Caco-2 (cell line): ENCODE data around the gene EQTN. TPM values are rescaled to one million over a fixed set of nuclear protein-coding genes. Genes with fewer than 3 reads are reported as not detected.

Experiments
- BruUV-seq: library from RNA; stranded (reverse); fragments of 400-500 nt; replicated peaks from 2 replicates; lab custom pipeline; 2021; lab: Mats Ljungman, UMichigan
- CTCF ChIA-PET: fragments of 300-600 bp; sonication (Branson Sonifier 250); formaldehyde crosslinking; loops from one replicate; lab custom pipeline; 2022; ENCODE audit warnings: antibody characterized with exemption; lab: Charles Lee
- POLR2A ChIA-PET: fragments of 300-600 bp; sonication (Branson Sonifier 250); formaldehyde crosslinking; loops from one replicate; lab custom pipeline; 2022; ENCODE audit warnings: antibody characterized with exemption; lab: Charles Lee
- DNase-seq, 2 experiments: peaks; one replicate each; pipeline versions ENCODE4 v3.0.0 to v3.0.0-alpha.2; 2020 to 2022
- H3K27me3 ChIP-seq: replicated peaks from 2 replicates; pipeline ENCODE4 v1.6.0; 2011; ENCODE audit warnings: low read length; ENCODE audit not compliant: control insufficient read depth, insufficient read depth
- H3K36me3 ChIP-seq: 2 replicates; pipeline ENCODE4 v1.5.1; 2011; ENCODE audit warnings: low read length; ENCODE audit not compliant: control insufficient read depth, insufficient read depth
- H3K4me1 ChIP-seq: fragments of 250-450 bp; sonication (Bioruptor Pico); 2 replicates; pipeline ENCODE4 v1.5.1; 2020; ENCODE audit warnings: mild to moderate bottlenecking
- H3K4me3 ChIP-seq: 2 replicates; pipeline ENCODE4 v1.5.1; 2011; ENCODE audit warnings: low read depth, mild to moderate bottlenecking, control low read depth, low read length
- H3K9me3 ChIP-seq: fragments of 250-450 bp; sonication (Bioruptor Pico); 2 replicates; pipeline ENCODE4 v1.5.1; 2020; ENCODE audit warnings: mild to moderate bottlenecking, moderate library complexity
- H3K27ac Mint-ChIP-seq: one replicate; pipeline ENCODE4 v1.8.0; 2022; ENCODE audit warnings: mixed read lengths; ENCODE audit not compliant: unreplicated experiment
- H3K27me3 Mint-ChIP-seq: one replicate; pipeline ENCODE4 v1.8.0; 2022; ENCODE audit warnings: mixed read lengths; ENCODE audit not compliant: insufficient read depth, unreplicated experiment
- H3K36me3 Mint-ChIP-seq: one replicate; pipeline ENCODE4 v1.8.0; 2022; ENCODE audit warnings: mild to moderate bottlenecking, mixed read lengths; ENCODE audit not compliant: insufficient read depth, unreplicated experiment
- H3K4me1 Mint-ChIP-seq: one replicate; pipeline ENCODE4 v1.8.0; 2022; ENCODE audit warnings: low read depth, mixed read lengths; ENCODE audit not compliant: unreplicated experiment
- H3K4me3 Mint-ChIP-seq: one replicate; pipeline ENCODE4 v1.8.0; 2022; ENCODE audit warnings: mild to moderate bottlenecking, moderate library complexity, mixed read lengths; ENCODE audit not compliant: unreplicated experiment
- H3K9me3 Mint-ChIP-seq: one replicate; pipeline ENCODE4 v1.8.0; 2022; ENCODE audit warnings: mixed read lengths; ENCODE audit not compliant: unreplicated experiment
- intact Hi-C: fragments of 100-400 bp; cut with micrococcal nuclease; formaldehyde crosslinking; loops from one replicate; pipeline ENCODE4 v1.10.0; 2022; ENCODE audit not compliant: unreplicated experiment
- total RNA-seq: library from RNA; stranded (reverse); gene quantifications from 2 replicates; pipeline ENCODE4 v1.2.3, GENCODE V29; 2022
- TF ChIP-seq, protein P1 (sequence below), 2 experiments: fragments of 200-600 bp in 1 of 2; IDR thresholded peaks; 1 replicate in 1 of 2; 2 replicates in 1 of 2; pipeline versions ENCODE4 v1.5.1 to v1.8.0; 2011 to 2022; ENCODE audit warnings: antibody characterized with exemption in 1 of 2, control low read depth in 1 of 2, inconsistent platforms in 1 of 2, low read depth in 1 of 2, low read length in 1 of 2, mild to moderate bottlenecking in 1 of 2, moderate library complexity in 1 of 2; ENCODE audit not compliant: insufficient read depth in 1 of 2, severe bottlenecking in 1 of 2, unreplicated experiment in 1 of 2

The EQTN gene
- total RNA-seq, 1 experiment from 2014 or later, result not detected

- no peaks in the 10 kb centered on the region for H3K27me3 ChIP-seq
- H3K4me1 ChIP-seq, result no peaks in the 10 kb centered on the region
- no TSS peak for BruUV-seq
- H3K4me1 Mint-ChIP-seq, result no peaks in the 10 kb centered on the region
- no peaks in the 10 kb centered on the region for H3K9me3 Mint-ChIP-seq
- intact Hi-C loops, result no loop called here
- H3K36me3 ChIP-seq, result no peaks in the 10 kb centered on the region
- H3K27ac Mint-ChIP-seq, result no peak overlapping the region
- H3K4me3 ChIP-seq, result no peak overlapping the region
- no peaks in the 10 kb centered on the region for H3K36me3 Mint-ChIP-seq
- no peaks in the 10 kb centered on the region for H3K27me3 Mint-ChIP-seq
- TF ChIP-seq, protein P1, sequence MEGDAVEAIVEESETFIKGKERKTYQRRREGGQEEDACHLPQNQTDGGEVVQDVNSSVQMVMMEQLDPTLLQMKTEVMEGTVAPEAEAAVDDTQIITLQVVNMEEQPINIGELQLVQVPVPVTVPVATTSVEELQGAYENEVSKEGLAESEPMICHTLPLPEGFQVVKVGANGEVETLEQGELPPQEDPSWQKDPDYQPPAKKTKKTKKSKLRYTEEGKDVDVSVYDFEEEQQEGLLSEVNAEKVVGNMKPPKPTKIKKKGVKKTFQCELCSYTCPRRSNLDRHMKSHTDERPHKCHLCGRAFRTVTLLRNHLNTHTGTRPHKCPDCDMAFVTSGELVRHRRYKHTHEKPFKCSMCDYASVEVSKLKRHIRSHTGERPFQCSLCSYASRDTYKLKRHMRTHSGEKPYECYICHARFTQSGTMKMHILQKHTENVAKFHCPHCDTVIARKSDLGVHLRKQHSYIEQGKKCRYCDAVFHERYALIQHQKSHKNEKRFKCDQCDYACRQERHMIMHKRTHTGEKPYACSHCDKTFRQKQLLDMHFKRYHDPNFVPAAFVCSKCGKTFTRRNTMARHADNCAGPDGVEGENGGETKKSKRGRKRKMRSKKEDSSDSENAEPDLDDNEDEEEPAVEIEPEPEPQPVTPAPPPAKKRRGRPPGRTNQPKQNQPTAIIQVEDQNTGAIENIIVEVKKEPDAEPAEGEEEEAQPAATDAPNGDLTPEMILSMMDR (IDR thresholded peaks at IDR 0.05; ENCODE audit: insufficient read depth in 1 of 2, low read depth in 1 of 2, low read length in 1 of 2, severe bottlenecking in 1 of 2, unreplicated experiment in 1 of 2), result no peak
- no peak for DNase-seq
- ChIA-PET CTCF (no interaction called here), POLR2A (no interaction called here)
- H3K9me3 ChIP-seq, result no peaks in the 10 kb centered on the region
- no peak overlapping the region for H3K4me3 Mint-ChIP-seq
Observed at GRCh38 chr9:27340961-27341511, 44.1 kb upstream of the EQTN start.

GRCh38 chr9:27340285-27340674 lies 43.3 kb upstream of the EQTN start:
- H3K36me3 Mint-ChIP-seq, result no peaks in the 10 kb centered on the region
- TF ChIP-seq, protein P1 (IDR thresholded peaks at IDR 0.05; ENCODE audit: insufficient read depth in 1 of 2, low read depth in 1 of 2, low read length in 1 of 2, severe bottlenecking in 1 of 2, unreplicated experiment in 1 of 2), result no peak
- no peak for DNase-seq
- no peaks in the 10 kb centered on the region for H3K9me3 ChIP-seq
- H3K9me3 Mint-ChIP-seq, result no peaks in the 10 kb centered on the region
- CTCF ChIA-PET, result no interaction called here
- H3K4me3 ChIP-seq, result no peak overlapping the region
- no peaks in the 10 kb centered on the region for H3K4me1 ChIP-seq
- intact Hi-C loops, result no loop called here
- H3K27me3 ChIP-seq, result no peaks in the 10 kb centered on the region
- no peaks in the 10 kb centered on the region for H3K4me1 Mint-ChIP-seq
- no TSS peak for BruUV-seq
- no peaks in the 10 kb centered on the region for H3K27me3 Mint-ChIP-seq
- no peak overlapping the region for H3K4me3 Mint-ChIP-seq
- POLR2A ChIA-PET, result no interaction called here
- H3K36me3 ChIP-seq, result no peaks in the 10 kb centered on the region
- H3K27ac Mint-ChIP-seq, result no peak overlapping the region

DNA sequence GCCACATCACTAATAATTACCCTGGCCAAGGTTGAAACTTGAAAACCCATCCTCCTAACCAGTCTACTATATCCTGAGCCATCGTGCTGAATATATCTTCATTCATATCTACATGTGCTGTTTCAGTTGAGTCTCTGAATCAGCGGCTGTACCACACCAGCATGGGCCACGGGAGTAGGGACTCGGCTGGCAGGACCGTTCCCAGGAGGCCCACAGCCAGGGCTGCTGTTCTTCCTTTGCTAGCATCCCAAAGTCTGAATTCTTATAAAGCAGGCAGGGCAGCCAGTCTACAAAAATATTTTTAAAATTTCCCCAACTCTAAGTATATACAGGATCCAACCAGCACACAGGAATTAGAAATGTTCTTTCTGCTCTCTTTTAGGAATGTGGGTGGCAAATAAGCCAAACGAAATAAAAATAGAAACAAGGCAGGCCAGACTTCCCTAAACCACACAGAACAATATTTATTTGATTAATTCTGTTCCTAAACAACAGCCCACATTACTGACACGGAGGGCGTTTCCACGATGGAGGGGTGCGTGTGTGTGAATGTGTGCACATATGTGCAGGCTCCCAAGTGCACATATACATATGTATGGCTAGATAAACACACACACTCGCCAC lies 42.8 kb upstream of the EQTN start:
- H3K36me3 Mint-ChIP-seq, result no peaks in the 10 kb centered on the region
- no peaks in the 10 kb centered on the region for H3K9me3 Mint-ChIP-seq
- ChIA-PET POLR2A (no interaction called here), CTCF (no interaction called here)
- no peaks in the 10 kb centered on the region for H3K36me3 ChIP-seq
- no peaks in the 10 kb centered on the region for H3K9me3 ChIP-seq
- no peaks in the 10 kb centered on the region for H3K4me1 Mint-ChIP-seq
- no peak overlapping the region for H3K4me3 ChIP-seq
- H3K27me3 Mint-ChIP-seq, result no peaks in the 10 kb centered on the region
- no peaks in the 10 kb centered on the region for H3K27me3 ChIP-seq
- no peak for DNase-seq
- TF ChIP-seq, protein P1 (IDR thresholded peaks at IDR 0.05; ENCODE audit: insufficient read depth in 1 of 2, low read depth in 1 of 2, low read length in 1 of 2, severe bottlenecking in 1 of 2, unreplicated experiment in 1 of 2), result no peak
- H3K27ac Mint-ChIP-seq, result no peak overlapping the region
- no peak overlapping the region for H3K4me3 Mint-ChIP-seq
- intact Hi-C loops, result no loop called here
- no TSS peak for BruUV-seq
- no peaks in the 10 kb centered on the region for H3K4me1 ChIP-seq
